ENCODE measurements around the gene EME1.

EME1 gene

GRCh38 chr17:50347894-50348291 lies 25.1 kb upstream of the EME1 start:
- no peak for DNase-seq (ENCODE audit: low spot score)

GRCh38 chr17:50348522-50349242 lies 24.3 kb upstream of the EME1 start:
- peak; percentile 58 for DNase-seq (ENCODE audit: low spot score)

GRCh38 chr17:50349243-50349600 lies 23.8 kb upstream of the EME1 start:
- no peak for DNase-seq (ENCODE audit: low spot score)

- no peak for DNase-seq (ENCODE audit: low spot score)
These were observed 22.3 kb upstream of the EME1 start for GRCh38 chr17:50350733-50351132.

- no peak for DNase-seq (ENCODE audit: low spot score)
These were observed 20.8 kb upstream of the EME1 start for GRCh38 chr17:50352072-50352692.

- no peak for DNase-seq (ENCODE audit: low spot score)
These were observed 20.1 kb upstream of the EME1 start for GRCh38 chr17:50352693-50353599.

- DNase-seq (ENCODE audit: low spot score): no peak
These were observed 19.3 kb upstream of the EME1 start for GRCh38 chr17:50353600-50354195.

- no peak for DNase-seq (ENCODE audit: low spot score)
These were observed 18.8 kb upstream of the EME1 start for GRCh38 chr17:50354198-50354597.

- DNase-seq (ENCODE audit: low spot score): no peak
These were observed 18.3 kb upstream of the EME1 start for GRCh38 chr17:50354776-50355175.

GRCh38 chr17:50355336-50355700 lies 17.7 kb upstream of the EME1 start:
- DNase-seq (ENCODE audit: low spot score): no peak

GRCh38 chr17:50355701-50356341 lies 17.2 kb upstream of the EME1 start:
- no peak for DNase-seq (ENCODE audit: low spot score)

- no peak for DNase-seq (ENCODE audit: low spot score)
These were observed 16.6 kb upstream of the EME1 start for GRCh38 chr17:50356418-50356817.

- no peak for DNase-seq (ENCODE audit: low spot score)
These were observed 16.0 kb upstream of the EME1 start for GRCh38 chr17:50356892-50357510.

GRCh38 chr17:50358177-50358576 lies 14.9 kb upstream of the EME1 start:
- no peak for DNase-seq (ENCODE audit: low spot score)

GRCh38 chr17:50359005-50359699 lies 13.9 kb upstream of the EME1 start:
- DNase-seq (ENCODE audit: low spot score): no peak

- DNase-seq (ENCODE audit: low spot score): no peak
These were observed 13.0 kb upstream of the EME1 start for GRCh38 chr17:50359998-50360461.

- DNase-seq (ENCODE audit: low spot score): no peak
These were observed 12.4 kb upstream of the EME1 start for GRCh38 chr17:50360486-50361115.

- peak; percentile 89 for DNase-seq (ENCODE audit: low spot score)
These were observed 11.2 kb upstream of the EME1 start for GRCh38 chr17:50361561-50362480.

- no peak for DNase-seq (ENCODE audit: low spot score)
These were observed 10.4 kb upstream of the EME1 start for GRCh38 chr17:50362661-50363060.

All from AG20443 (cell line).